Activated CD4-positive, alpha-beta memory T cell treated with anti-CD3 and anti-CD28 coated beads for 36 hours (primary cell): Measurements from ENCODE around the gene CEP97. TPM values are rescaled to one million over a fixed set of nuclear protein-coding genes. Genes with fewer than 3 reads are reported as not detected.

Experiments used
- CTCF ChIA-PET: fragments of 350-600 bp; sonication (Branson Sonifier 250); formaldehyde crosslinking; loops from one replicate; lab custom pipeline; 2021; ENCODE audit warnings: antibody characterized with exemption, inconsistent platforms; lab: Charles Lee
- POLR2A ChIA-PET: fragments of 350-600 bp; sonication (Branson Sonifier 250); formaldehyde crosslinking; loops from one replicate; lab custom pipeline; 2021; ENCODE audit warnings: antibody characterized with exemption; lab: Charles Lee
- DNase-seq: peaks from one replicate; pipeline ENCODE4 v3.0.0-alpha.2; 2020
- H3K27ac Mint-ChIP-seq: one replicate; pipeline ENCODE4 v1.8.0; 2021; ENCODE audit warnings: mixed read lengths
- H3K27me3 Mint-ChIP-seq: one replicate; pipeline ENCODE4 v1.8.0; 2021; ENCODE audit warnings: mixed read lengths
- H3K36me3 Mint-ChIP-seq: one replicate; pipeline ENCODE4 v1.8.0; 2021; ENCODE audit warnings: mixed read lengths
- H3K4me1 Mint-ChIP-seq: one replicate; pipeline ENCODE4 v1.8.0; 2021; ENCODE audit warnings: low read depth, mixed read lengths
- H3K4me3 Mint-ChIP-seq: one replicate; pipeline ENCODE4 v1.8.0; 2021; ENCODE audit warnings: mild to moderate bottlenecking, mixed read lengths
- H3K9me3 Mint-ChIP-seq: one replicate; pipeline ENCODE4 v1.8.0; 2021; ENCODE audit warnings: mixed read lengths
- intact Hi-C: fragments of 100-400 bp; cut with micrococcal nuclease; formaldehyde crosslinking; loops from one replicate; pipeline ENCODE4 v1.15.1; 2023
- total RNA-seq, 2 experiments: library from RNA; stranded (reverse); gene quantifications; one replicate each; pipeline ENCODE4 v1.2.3, GENCODE V29; 2021

The CEP97 gene
- total RNA-seq, 2 experiments from 2014 or later, result 16.6 to 17.9 TPM

DNA sequence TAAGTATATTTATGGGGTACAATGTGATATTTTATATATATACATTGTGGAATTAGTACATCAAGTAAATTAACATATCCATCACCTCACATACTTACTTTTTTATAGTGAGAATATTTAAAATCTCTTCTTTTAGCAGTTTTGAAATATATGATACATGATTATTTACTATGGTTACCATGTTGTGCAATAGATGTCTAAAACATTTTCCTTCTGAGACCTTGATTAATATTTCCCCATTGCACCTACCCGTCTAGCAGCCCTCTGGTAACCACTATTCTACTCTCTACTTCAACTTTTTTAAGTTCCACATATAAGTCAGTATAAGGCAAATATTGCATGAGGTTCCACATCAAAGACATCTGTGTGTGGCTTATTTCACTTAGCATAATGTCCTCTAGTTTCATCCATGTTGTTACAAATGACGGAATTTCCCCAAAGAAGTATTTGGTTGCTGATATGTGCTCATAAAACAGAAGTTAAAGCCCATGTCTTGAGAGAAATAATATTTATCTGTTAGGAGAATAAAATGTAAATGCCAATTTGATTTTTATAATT, 95.3 kb downstream of the CEP97 start:
- CTCF ChIA-PET, result interaction anchor here (1.1 to 1.2 kb wide), 2 partner anchors 11 to 14 kb away, joined by 3 read pairs; no protein-coding TSS in a partner anchor
- DNase-seq, result no peak
- Mint-ChIP-seq H3K27ac (no peak overlapping the region), H3K36me3 (peaks cover 33% of the 10 kb centered on the region), H3K4me1 (peaks cover 30% of the 10 kb centered on the region), H3K9me3 (no peaks in the 10 kb centered on the region), H3K4me3 (no peak overlapping the region), H3K27me3 (no peaks in the 10 kb centered on the region)
- POLR2A ChIA-PET, result no interaction called here
- intact Hi-C loops, result no loop called here

Other genes starting within 250 kb of the CEP97 start
- gene SENP7, start 211.4 kb upstream of the CEP97 start, total RNA-seq, result 10 to 100 TPM; 15.8 to 18.4 TPM
- gene TRMT10C, start 162.7 kb upstream of the CEP97 start, total RNA-seq, result 10 to 100 TPM; 39.5 to 43.2 TPM
- gene PCNP, start 150.4 kb upstream of the CEP97 start, total RNA-seq, result 100 to 1,000 TPM; 231 to 236 TPM
- 10 to 100 TPM; 28.0 to 30.3 TPM for gene ZBTB11, start 47.5 kb upstream of the CEP97 start, total RNA-seq
- 1,000 to 10,000 TPM; 1,691 to 1,714 TPM for gene RPL24, start 37.9 kb upstream of the CEP97 start, total RNA-seq
- 10 to 100 TPM; 18.7 to 19.8 TPM for gene NXPE3, start 54.6 kb downstream of the CEP97 start, total RNA-seq
- gene NFKBIZ, start 124.9 kb downstream of the CEP97 start, total RNA-seq, result 10 to 100 TPM; 65.9 to 74.9 TPM